SK-N-SH treated with all-trans-retinoic acid at 6 μM for 48 hours (cell line): ENCODE measurements around the gene CXCL14.

Experiments used
- ARNTL ChIP-seq: fragments of 450-650 bp; formaldehyde crosslinking; IDR thresholded peaks from 2 replicates; pipeline ENCODE4 v1.5.0; 2020; ENCODE audit warnings: low read depth, mild to moderate bottlenecking, moderate library complexity, borderline replicate concordance
- CSRNP3 ChIP-seq: fragments of 250-450 bp; sonication (Bioruptor Pico); IDR thresholded peaks from 2 replicates; pipeline ENCODE4 v1.5.1; 2021; ENCODE audit warnings: mild to moderate bottlenecking, moderate library complexity
- OSR1 ChIP-seq: fragments of 250-450 bp; sonication (Bioruptor Pico); IDR thresholded peaks from 2 replicates; pipeline ENCODE4 v1.8.0; 2022; ENCODE audit warnings: moderate library complexity, mild to moderate bottlenecking, inconsistent platforms
- ZC3H10 ChIP-seq: fragments of 250-450 bp; sonication (Bioruptor Pico); IDR thresholded peaks from 2 replicates; pipeline ENCODE4 v1.5.1; 2021; ENCODE audit warnings: mild to moderate bottlenecking, moderate library complexity
- ZNF565 ChIP-seq: fragments of 450-650 bp; formaldehyde crosslinking; conservative IDR thresholded peaks from 2 replicates; pipeline ENCODE4 v1.5.0; 2020; ENCODE audit warnings: low read depth, mild to moderate bottlenecking, moderate library complexity
- TF ChIP-seq, protein P1 (sequence below): fragments of 250-450 bp; sonication (Bioruptor Pico); IDR thresholded peaks from 2 replicates; pipeline ENCODE4 v1.8.0; 2020; ENCODE audit warnings: mild to moderate bottlenecking, moderate library complexity, borderline replicate concordance

GRCh38 chr5:135571066-135571609, 7.7 kb downstream of the CXCL14 start:
- TF ChIP-seq ZC3H10 (CRISPR knock-in tag) (no peak), CSRNP3 (CRISPR knock-in tag) (no peak), ZNF565 (CRISPR knock-in tag) (no peak), OSR1 (CRISPR knock-in tag) (no peak), ARNTL (CRISPR knock-in tag) (no peak)
- TF ChIP-seq, protein P1, sequence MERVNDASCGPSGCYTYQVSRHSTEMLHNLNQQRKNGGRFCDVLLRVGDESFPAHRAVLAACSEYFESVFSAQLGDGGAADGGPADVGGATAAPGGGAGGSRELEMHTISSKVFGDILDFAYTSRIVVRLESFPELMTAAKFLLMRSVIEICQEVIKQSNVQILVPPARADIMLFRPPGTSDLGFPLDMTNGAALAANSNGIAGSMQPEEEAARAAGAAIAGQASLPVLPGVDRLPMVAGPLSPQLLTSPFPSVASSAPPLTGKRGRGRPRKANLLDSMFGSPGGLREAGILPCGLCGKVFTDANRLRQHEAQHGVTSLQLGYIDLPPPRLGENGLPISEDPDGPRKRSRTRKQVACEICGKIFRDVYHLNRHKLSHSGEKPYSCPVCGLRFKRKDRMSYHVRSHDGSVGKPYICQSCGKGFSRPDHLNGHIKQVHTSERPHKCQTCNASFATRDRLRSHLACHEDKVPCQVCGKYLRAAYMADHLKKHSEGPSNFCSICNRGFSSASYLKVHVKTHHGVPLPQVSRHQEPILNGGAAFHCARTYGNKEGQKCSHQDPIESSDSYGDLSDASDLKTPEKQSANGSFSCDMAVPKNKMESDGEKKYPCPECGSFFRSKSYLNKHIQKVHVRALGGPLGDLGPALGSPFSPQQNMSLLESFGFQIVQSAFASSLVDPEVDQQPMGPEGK (CRISPR knock-in tag) = no peak
